A549 (cell line): ENCODE measurements around the gene ZNF814.

Source experiments
- CBX2 ChIP-seq: fragments of 200-600 bp; sonication (generic); IDR thresholded peaks from 2 replicates; pipeline ENCODE4 v1.6.1; 2016; ENCODE audit warnings: low read depth, mild to moderate bottlenecking, borderline replicate concordance
- CHD2 ChIP-seq: fragments of 150-350 bp; IDR thresholded peaks from 2 replicates; pipeline ENCODE4 v1.6.1; 2014; ENCODE audit warnings: low read length; ENCODE audit not compliant: partially characterized antibody
- MAZ ChIP-seq: fragments of 150-350 bp; IDR thresholded peaks from 2 replicates; pipeline ENCODE4 v1.6.1; 2014; ENCODE audit warnings: antibody characterized with exemption, low read depth, low read length, borderline replicate concordance
- MYC ChIP-seq: IDR thresholded peaks from 2 replicates; pipeline ENCODE4 v1.6.1; 2012; ENCODE audit warnings: mild to moderate bottlenecking, inconsistent platforms, low read length, improper control_type of control experiment, borderline replicate concordance
- POLR2A ChIP-seq: IDR thresholded peaks from 2 replicates; pipeline ENCODE4 v1.6.1; 2012; ENCODE audit warnings: mild to moderate bottlenecking, low read length
- RNF2 ChIP-seq: fragments of 200-600 bp; sonication (generic); IDR thresholded peaks from 2 replicates; pipeline ENCODE4 v1.6.1; 2016; ENCODE audit warnings: low read depth, mild to moderate bottlenecking, antibody characterized with exemption, moderate library complexity, borderline replicate concordance
- ZNF302 ChIP-seq: fragments of 250-450 bp; sonication (Bioruptor Pico); IDR thresholded peaks from 2 replicates; pipeline ENCODE4 v1.9.0; 2021; ENCODE audit warnings: inconsistent platforms, mild to moderate bottlenecking, moderate library complexity
- TF ChIP-seq, protein P1 (sequence below): IDR thresholded peaks from 2 replicates; pipeline ENCODE4 v1.6.1; 2012
- TF ChIP-seq, protein P2 (sequence below): fragments of >200 bp; sonication (Bioruptor Twin); formaldehyde crosslinking; IDR thresholded peaks from 3 replicates; pipeline ENCODE4 v1.5.1; 2016
- TF ChIP-seq, protein P3 (sequence below): fragments of 150-350 bp; IDR thresholded peaks from 2 replicates; pipeline ENCODE4 v1.6.1; 2014; ENCODE audit warnings: low read depth, mild to moderate bottlenecking, low read length

DNA sequence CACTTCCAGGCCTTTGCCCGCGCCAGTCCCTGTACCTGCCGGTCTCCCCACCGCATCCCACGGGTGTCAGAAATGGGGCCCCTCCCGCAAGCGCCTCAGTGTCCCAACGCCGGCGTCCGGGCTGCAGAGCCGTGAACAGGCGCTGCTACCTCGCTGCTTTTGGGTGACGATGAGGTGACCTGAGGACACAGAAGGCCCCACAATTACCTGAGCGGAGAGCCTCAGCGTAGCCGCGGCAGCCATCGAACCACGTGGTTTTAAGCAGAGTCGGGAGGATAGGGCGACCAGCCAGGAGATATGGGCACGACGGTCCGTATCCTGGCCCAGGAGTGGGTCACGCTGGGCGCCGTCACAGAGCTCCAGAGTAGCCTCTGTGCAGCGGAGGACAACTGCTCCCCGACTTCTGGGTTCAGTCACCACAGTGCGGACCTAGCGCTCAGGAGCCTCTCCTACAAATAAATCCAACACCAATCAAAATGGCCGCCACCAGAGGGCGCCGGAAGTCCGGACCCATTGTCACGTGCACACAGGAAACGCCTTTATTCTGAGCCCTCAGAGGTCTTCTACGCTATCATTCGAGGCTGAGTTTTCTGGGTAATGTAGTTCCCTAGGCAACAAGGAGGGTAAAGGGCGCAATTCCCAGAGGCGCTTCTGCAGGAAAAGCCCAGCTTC is at the start of gene ZNF814:
- TF ChIP-seq RNF2 (no peak), CBX2 (no peak), ZNF302 (CRISPR knock-in tag) (no peak), POLR2A (no peak), MYC (no peak), CHD2 (no peak), MAZ (no peak)
- TF ChIP-seq, protein P1, sequence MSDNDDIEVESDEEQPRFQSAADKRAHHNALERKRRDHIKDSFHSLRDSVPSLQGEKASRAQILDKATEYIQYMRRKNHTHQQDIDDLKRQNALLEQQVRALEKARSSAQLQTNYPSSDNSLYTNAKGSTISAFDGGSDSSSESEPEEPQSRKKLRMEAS = no peak; the same call in none of the 2 replicates
- TF ChIP-seq, protein P2, sequence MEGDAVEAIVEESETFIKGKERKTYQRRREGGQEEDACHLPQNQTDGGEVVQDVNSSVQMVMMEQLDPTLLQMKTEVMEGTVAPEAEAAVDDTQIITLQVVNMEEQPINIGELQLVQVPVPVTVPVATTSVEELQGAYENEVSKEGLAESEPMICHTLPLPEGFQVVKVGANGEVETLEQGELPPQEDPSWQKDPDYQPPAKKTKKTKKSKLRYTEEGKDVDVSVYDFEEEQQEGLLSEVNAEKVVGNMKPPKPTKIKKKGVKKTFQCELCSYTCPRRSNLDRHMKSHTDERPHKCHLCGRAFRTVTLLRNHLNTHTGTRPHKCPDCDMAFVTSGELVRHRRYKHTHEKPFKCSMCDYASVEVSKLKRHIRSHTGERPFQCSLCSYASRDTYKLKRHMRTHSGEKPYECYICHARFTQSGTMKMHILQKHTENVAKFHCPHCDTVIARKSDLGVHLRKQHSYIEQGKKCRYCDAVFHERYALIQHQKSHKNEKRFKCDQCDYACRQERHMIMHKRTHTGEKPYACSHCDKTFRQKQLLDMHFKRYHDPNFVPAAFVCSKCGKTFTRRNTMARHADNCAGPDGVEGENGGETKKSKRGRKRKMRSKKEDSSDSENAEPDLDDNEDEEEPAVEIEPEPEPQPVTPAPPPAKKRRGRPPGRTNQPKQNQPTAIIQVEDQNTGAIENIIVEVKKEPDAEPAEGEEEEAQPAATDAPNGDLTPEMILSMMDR = 0 out of 3 replicates have a peak, but pooled peaks have one; percentile 10
- TF ChIP-seq, protein P3, sequence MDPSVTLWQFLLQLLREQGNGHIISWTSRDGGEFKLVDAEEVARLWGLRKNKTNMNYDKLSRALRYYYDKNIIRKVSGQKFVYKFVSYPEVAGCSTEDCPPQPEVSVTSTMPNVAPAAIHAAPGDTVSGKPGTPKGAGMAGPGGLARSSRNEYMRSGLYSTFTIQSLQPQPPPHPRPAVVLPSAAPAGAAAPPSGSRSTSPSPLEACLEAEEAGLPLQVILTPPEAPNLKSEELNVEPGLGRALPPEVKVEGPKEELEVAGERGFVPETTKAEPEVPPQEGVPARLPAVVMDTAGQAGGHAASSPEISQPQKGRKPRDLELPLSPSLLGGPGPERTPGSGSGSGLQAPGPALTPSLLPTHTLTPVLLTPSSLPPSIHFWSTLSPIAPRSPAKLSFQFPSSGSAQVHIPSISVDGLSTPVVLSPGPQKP = no peak
